GM12878 (cell line): ENCODE measurements around the gene CAB39L. TPM values are rescaled to one million over a fixed set of nuclear protein-coding genes. Genes with fewer than 3 reads are reported as not detected.
A peak's percentile ranks its signal among the peaks of the same experiment; 100 is the strongest.

Experiments
- ATAC-seq: fragments of 200-7000 bp; cut with Tn5 transposase; 3 replicates; pipeline ENCODE4 v1.9.1; 2020; ENCODE audit warnings: mild to moderate bottlenecking, moderate library complexity
- BruUV-seq: library from RNA; stranded (reverse); fragments of 400-500 nt; replicated peaks from 2 replicates; lab custom pipeline; 2021; lab: Mats Ljungman, UMichigan
- CTCF ChIA-PET: fragments of 300-600 bp; sonication (Branson Sonifier 250); formaldehyde crosslinking; extraction: SDS; loops from one replicate; lab custom pipeline; 2021; ENCODE audit warnings: inconsistent platforms; lab: Yijun Ruan, JAX
- POLR2A ChIA-PET: fragments of 350-600 bp; formaldehyde crosslinking; extraction: SDS; loops from one replicate; lab custom pipeline; 2021; ENCODE audit warnings: inconsistent platforms; lab: Charles Lee
- RAD21 ChIA-PET: fragments of 300-600 bp; sonication (Branson Sonifier 250); formaldehyde crosslinking; loops from one replicate; lab custom pipeline; 2023; ENCODE audit warnings: antibody characterized with exemption; ENCODE audit not compliant: unreplicated experiment; lab: Charles Lee
- SMC1A ChIA-PET: fragments of 300-600 bp; sonication (Branson Sonifier 250); formaldehyde crosslinking; loops from one replicate; lab custom pipeline; 2023; ENCODE audit not compliant: unreplicated experiment, uncharacterized antibody; lab: Charles Lee
- DNase-seq: peaks from one replicate; pipeline ENCODE4 v3.0.0-alpha.2; 2011; ENCODE audit warnings: low read depth, low spot score
- FAIRE-seq: peaks from 3 replicates; lab custom pipeline; 2011; peaks lifted over from hg19 to GRCh38; lab: Jason Lieb, UNC
- H2AFZ ChIP-seq: 2 replicates; pipeline ENCODE4 v1.6.0; 2011; ENCODE audit warnings: low read depth, low read length, control low read depth; ENCODE audit not compliant: control insufficient read depth
- H3K27ac ChIP-seq: 2 replicates; pipeline ENCODE4 v1.5.1; 2011; ENCODE audit warnings: control low read depth; ENCODE audit not compliant: control insufficient read depth, insufficient read depth
- H3K27me3 ChIP-seq, 2 experiments: replicated peaks in 1 of 2; 2 replicates each; pipeline versions ENCODE4 v1.6.0 to v1.6.1; 2011; ENCODE audit warnings: low read length in 1 of 2; ENCODE audit not compliant: control insufficient read depth in 2 of 2, insufficient read depth in 2 of 2
- H3K36me3 ChIP-seq, 2 experiments: 2 replicates each; pipeline ENCODE4 v1.5.1; 2011; ENCODE audit warnings: low read length in 1 of 2; ENCODE audit not compliant: control insufficient read depth in 2 of 2, insufficient read depth in 2 of 2
- H3K4me1 ChIP-seq: 2 replicates; pipeline ENCODE4 v1.6.1; 2011; ENCODE audit warnings: mild to moderate bottlenecking, low read length, moderate library complexity, mixed read lengths; ENCODE audit not compliant: control insufficient read depth, insufficient read depth
- H3K4me2 ChIP-seq: 2 replicates; pipeline ENCODE4 v1.6.0; 2011; ENCODE audit warnings: control low read depth; ENCODE audit not compliant: control insufficient read depth, insufficient read depth
- H3K4me3 ChIP-seq: fragments of 200-600 bp; sonication (generic); 2 replicates; pipeline ENCODE4 v1.5.1; 2016
- H3K79me2 ChIP-seq: 2 replicates; pipeline ENCODE4 v1.6.0; 2011; ENCODE audit warnings: low read length; ENCODE audit not compliant: control insufficient read depth, insufficient read depth
- H3K9ac ChIP-seq: 2 replicates; pipeline ENCODE4 v1.8.0; 2011; ENCODE audit warnings: low read length, control low read depth, mixed read lengths; ENCODE audit not compliant: control insufficient read depth, insufficient read depth
- H3K9me3 ChIP-seq: replicated peaks from 3 replicates; pipeline ENCODE4 v1.5.1; 2011; ENCODE audit warnings: mild to moderate bottlenecking, low read length; ENCODE audit not compliant: control insufficient read depth, insufficient read depth
- H4K20me1 ChIP-seq: 2 replicates; pipeline ENCODE4 v1.6.0; 2011; ENCODE audit not compliant: control insufficient read depth, insufficient read depth
- SIN3A ChIP-seq: IDR thresholded peaks from 2 replicates; pipeline ENCODE4 v1.6.1; 2012; ENCODE audit warnings: low read depth, low read length, improper control_type of control experiment
- SPI1 ChIP-seq: IDR thresholded peaks from 2 replicates; pipeline ENCODE4 v1.6.1; 2011; ENCODE audit warnings: low read depth, mild to moderate bottlenecking, low read length, moderate library complexity, borderline replicate concordance; ENCODE audit not compliant: insufficient read depth
- TCF7 ChIP-seq: IDR thresholded peaks from 2 replicates; pipeline ENCODE4 v1.6.1; 2014; ENCODE audit warnings: antibody characterized with exemption, borderline replicate concordance
- WGBS: methylation state at CpG from one replicate; pipeline ENCODE4 v1.1.6; 2016; ENCODE audit warnings: low lambda C conversion rate; ENCODE audit not compliant: insufficient replicate concordance, insufficient coverage; ENCODE audit errors: missing lambda C conversion rate; 5-methylcytosine and 5-hydroxymethylcytosine counted together
- in situ Hi-C: fragments of 300-500 bp; cut with MboI; formaldehyde crosslinking; loops from 9 replicates; pipeline ENCODE4 v1.14.3; 2018; ENCODE audit warnings: mixed read lengths
- intact Hi-C: fragments of 100-400 bp; cut with micrococcal nuclease; formaldehyde crosslinking; loops from one replicate; pipeline ENCODE4 v1.14.2; 2022; ENCODE audit not compliant: unreplicated experiment
- polyA plus RNA-seq, 11 experiments: library from polyadenylated mRNA; depleted of rRNA in 4 of 11; unstranded in 6 of 11; stranded (reverse) in 5 of 11; fragments of >200 nt; fragmentation: Nextera tagmentation in 4 of 11; fragmentation: Illumina TruSeq in 1 of 11; extraction: Ambion mirVana in 4 of 11; extraction: Trizol in 1 of 11; gene quantifications; 1 replicate in 1 of 11; 2 replicates in 10 of 11; pipeline versions ENCODE4 v1.2.1 to v1.2.3, GENCODE V29; 2011 to 2016; ENCODE audit warnings: inconsistent platforms in 2 of 11, missing spikeins in 2 of 11, low read depth in 1 of 11
- total RNA-seq, 4 experiments: library from RNA; depleted of rRNA in 3 of 4; stranded (reverse); fragments of >200 nt in 3 of 4; fragmentation: Illumina TruSeq in 1 of 4; extraction: Trizol in 1 of 4; gene quantifications; 2 replicates each; pipeline versions ENCODE4 v1.2.1 to v1.2.3, GENCODE V29; 2013 to 2021

The CAB39L gene
- total and polyA plus RNA-seq, 10 of the 15 experiments (the other 5 are each of a cell fraction or from before 2014, with no cell fraction given), result 0.88 to 3.0 (median 1.7) TPM

DNA sequence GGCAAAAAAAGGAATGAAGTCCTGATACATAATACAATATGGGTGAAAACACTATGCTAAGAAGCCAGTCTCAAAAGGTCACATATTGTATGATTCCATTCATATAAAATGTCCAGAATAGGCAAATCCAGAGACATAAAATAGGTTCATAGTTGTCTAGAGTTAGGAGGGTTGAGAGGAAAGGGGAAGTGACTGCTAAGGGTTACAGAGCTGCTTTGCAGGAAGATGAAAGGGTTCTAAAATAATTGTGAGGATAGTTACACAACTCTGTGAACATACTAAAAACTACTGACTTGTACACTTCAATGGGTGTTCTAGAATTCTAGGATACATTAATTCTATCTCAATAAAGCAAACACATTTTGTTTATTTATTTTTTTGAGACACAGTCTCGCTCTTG lies 25.7 kb downstream of the CAB39L start:
- in situ Hi-C loops, result no loop called here
- RAD21 ChIA-PET, result no interaction called here
- no peaks in the 10 kb centered on the region for H3K79me2 ChIP-seq
- no peak overlapping the region for H3K27ac ChIP-seq
- no peak overlapping the region for H3K9ac ChIP-seq
- SMC1A ChIA-PET, result interaction anchor here (0.9 to 1.0 kb wide), 2 partner anchors 9 to 189 kb away, joined by 3 read pairs; no protein-coding TSS in a partner anchor
- intact Hi-C loops, result no loop called here
- BruUV-seq, result no TSS peak
- no peaks in the 10 kb centered on the region for H4K20me1 ChIP-seq
- H3K4me3 ChIP-seq, result no peak overlapping the region
- no peak overlapping the region for H3K4me2 ChIP-seq
- WGBS, result 100% methylated on average over 1 of the region's 1 CpG
- no peaks in the 10 kb centered on the region for H3K9me3 ChIP-seq
- FAIRE-seq, result no peak
- CTCF ChIA-PET, result interaction anchor here (0.7 kb wide), 1 partner anchor 431 kb away, joined by 3 read pairs; no protein-coding TSS in a partner anchor
- ATAC-seq, result peak; percentile 54
- POLR2A ChIA-PET, result no interaction called here
- H2AFZ ChIP-seq, result no peak overlapping the region
- no peaks in the 10 kb centered on the region for H3K27me3 ChIP-seq
- TF ChIP-seq TCF7 (no peak), SPI1 (peak; percentile 76)
- TF ChIP-seq, all 136 proteins: peak for 1
- Histone ChIP-seq H3K4me1 (no peaks in the 10 kb centered on the region), H3K36me3 (no peaks in the 10 kb centered on the region)
- DNase-seq, result no peak

DNA sequence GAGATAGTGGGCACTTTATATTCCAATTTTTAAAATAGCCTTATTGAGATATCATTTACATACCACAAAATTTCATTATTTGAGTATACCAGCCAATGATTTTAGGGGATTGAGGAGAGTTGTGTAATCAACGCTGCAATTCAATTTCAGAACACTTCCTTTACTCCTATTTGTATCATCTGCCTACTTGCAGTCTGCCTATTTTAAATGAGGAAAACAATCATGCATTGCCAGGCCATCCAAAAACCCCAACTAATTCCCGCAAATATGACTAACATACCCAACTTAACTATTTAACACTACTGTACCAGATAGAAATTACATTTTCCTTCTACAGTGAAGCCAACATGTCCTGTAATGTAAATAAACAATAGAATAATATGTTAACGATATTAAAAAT lies 26.7 kb downstream of the CAB39L start:
- POLR2A ChIA-PET, result no interaction called here
- Histone ChIP-seq H3K9me3 (no peaks in the 10 kb centered on the region), H3K36me3 (no peaks in the 10 kb centered on the region), H3K79me2 (no peaks in the 10 kb centered on the region)
- no peak for FAIRE-seq
- BruUV-seq, result no TSS peak
- no peak for TF ChIP-seq SIN3A
- TF ChIP-seq, all 136 proteins: peak for 0
- no peak overlapping the region for H3K4me2 ChIP-seq
- CTCF ChIA-PET, result no interaction called here
- SMC1A ChIA-PET, result interaction anchor here (1.0 kb wide), 1 partner anchor 190 kb away, joined by 3 read pairs; no protein-coding TSS in a partner anchor
- RAD21 ChIA-PET, result no interaction called here
- in situ Hi-C loops, result no loop called here
- H3K4me1 ChIP-seq, result no peaks in the 10 kb centered on the region
- DNase-seq (no peak), ATAC-seq (no peak)
- no peaks in the 10 kb centered on the region for H3K27me3 ChIP-seq
- 79% methylated on average over 3 of the region's 3 CpGs for WGBS
- no peak overlapping the region for H3K9ac ChIP-seq
- H3K4me3 ChIP-seq, result no peak overlapping the region
- intact Hi-C loops, result no loop called here
- H3K27ac ChIP-seq, result no peak overlapping the region
- no peaks in the 10 kb centered on the region for H4K20me1 ChIP-seq
- no peak overlapping the region for H2AFZ ChIP-seq
